Left lobe of liver (tissue), 2 donors: ENCODE measurements around the gene SMARCE1. TPM values are rescaled to one million over a fixed set of nuclear protein-coding genes. Genes with fewer than 3 reads are reported as not detected.
A peak's percentile ranks its signal among the peaks of the same experiment; 100 is the strongest.

Experiments
- ATAC-seq: fragments of 200-7000 bp; cut with Tn5 transposase; one replicate; pipeline ENCODE4 v1.9.1; 2020; ENCODE audit warnings: mild to moderate bottlenecking, moderate library complexity
- DNase-seq: peaks from one replicate; pipeline ENCODE4 v3.0.0-alpha.2; 2020; ENCODE audit warnings: low spot score
- total RNA-seq: library from RNA; stranded (reverse); gene quantifications from one replicate; pipeline ENCODE4 v1.2.1, GENCODE V29; 2021
- donor health status: DM: no; HTN: no; CAD: no; lungs with moderate emphysema.
- donor health status: DM: no; HTN: yes; CAD: no.

SMARCE1 gene
- total RNA-seq, 1 donor from 2014 or later, result 28.3 TPM

GRCh38 chr17:40646791-40647623 lies 611 bp downstream of the SMARCE1 start:
- DNase-seq (no peak), ATAC-seq (peak; percentile 26)

DNA sequence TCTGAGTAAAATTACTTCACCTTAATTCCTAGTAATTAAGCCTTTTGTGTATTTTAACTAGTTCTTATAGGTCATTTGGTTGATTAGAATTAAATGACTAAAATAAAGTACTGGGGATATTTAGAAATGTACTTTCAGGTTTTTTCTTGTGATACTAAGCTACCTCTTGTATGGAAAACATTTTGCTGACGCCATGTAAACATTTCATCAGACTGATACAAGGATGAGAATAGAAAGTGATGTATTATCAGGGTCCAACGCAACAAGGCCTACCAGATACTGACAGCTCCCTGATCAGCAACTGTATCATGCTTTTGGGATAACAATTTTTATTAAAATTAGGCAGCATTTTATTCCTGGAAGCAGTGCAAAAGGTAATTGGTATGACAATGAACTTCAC lies 1.7 kb downstream of the SMARCE1 start:
- ATAC-seq, result no peak
- DNase-seq, result no peak

DNA sequence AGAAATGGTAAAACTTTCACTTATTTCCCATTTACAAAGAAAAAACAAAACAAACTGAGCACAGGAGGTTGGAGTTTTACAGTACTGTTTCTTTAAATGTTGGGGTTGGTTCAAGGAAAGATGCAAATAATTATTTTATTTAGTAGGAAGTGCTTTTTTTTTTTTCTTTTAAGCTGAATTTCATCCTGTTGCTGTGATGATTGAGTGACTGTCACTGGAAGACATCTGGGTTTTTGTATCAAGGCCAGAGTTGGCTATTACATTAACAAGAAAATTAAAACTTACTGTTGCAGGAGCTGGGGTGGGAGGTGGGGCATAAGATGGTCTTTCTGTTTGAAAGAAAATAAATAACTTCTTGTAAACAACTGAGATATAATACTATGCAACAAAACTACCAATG lies 2.3 kb downstream of the SMARCE1 start:
- DNase-seq (no peak), ATAC-seq (no peak)

DNA sequence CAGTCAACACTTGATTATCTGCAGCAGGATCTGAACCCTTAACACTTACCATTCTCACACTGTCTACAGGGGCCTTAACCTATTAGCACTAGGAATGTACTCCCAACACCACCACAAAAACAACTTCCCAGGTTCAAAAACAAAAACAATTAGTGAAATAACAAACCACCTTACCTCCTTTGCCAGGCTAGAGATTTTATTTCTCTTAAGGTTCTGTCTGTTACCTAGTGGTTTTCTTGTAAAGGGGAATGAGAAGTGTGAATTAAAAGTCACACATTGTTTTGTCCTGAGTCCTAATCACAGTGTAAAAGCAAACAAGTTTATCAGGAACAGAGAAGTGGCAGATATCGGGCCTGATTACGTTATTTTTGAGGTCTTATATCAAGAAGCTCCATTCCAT lies 9.7 kb downstream of the SMARCE1 start:
- no peak for ATAC-seq
- no peak for DNase-seq

DNA sequence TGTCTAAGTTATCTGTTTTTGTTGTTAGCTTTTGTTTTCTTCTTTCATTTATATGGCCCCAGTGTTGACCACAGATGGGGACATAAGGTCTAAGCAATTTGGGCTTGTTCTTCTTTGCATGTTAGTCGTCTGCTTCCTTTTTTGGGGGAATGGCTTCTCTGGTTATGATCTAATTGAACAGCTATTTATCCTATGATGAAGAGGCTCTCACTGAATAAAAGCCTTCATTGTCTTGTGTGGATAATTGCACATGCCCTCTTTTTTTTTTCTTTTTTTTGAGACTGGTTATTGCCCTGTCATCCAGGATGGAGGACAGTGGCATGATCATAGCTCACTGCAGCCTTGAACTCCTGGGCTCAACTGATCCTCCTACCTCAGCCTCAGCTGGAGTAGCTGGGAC lies 13.7 kb downstream of the SMARCE1 start:
- ATAC-seq, result no peak
- no peak for DNase-seq

DNA sequence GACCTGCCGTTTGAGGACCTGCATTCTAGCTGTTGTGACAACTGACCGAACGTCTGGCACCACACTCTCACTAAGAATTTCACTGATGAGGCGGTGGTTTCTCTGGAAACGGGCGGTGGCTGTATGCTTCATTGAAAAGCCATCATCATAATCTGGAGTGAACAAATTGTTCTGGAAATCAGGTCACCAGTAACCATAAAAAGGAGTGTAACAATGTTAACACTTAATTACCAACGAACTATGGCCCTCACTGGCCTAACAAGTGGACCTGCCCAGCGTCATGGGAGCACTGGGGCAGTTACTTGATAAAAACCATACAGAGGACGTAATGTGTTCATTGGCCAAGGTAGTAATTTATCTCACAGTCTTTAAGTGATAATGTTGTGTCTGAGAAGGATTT lies 15.4 kb downstream of the SMARCE1 start:
- ATAC-seq (no peak), DNase-seq (no peak)

DNA sequence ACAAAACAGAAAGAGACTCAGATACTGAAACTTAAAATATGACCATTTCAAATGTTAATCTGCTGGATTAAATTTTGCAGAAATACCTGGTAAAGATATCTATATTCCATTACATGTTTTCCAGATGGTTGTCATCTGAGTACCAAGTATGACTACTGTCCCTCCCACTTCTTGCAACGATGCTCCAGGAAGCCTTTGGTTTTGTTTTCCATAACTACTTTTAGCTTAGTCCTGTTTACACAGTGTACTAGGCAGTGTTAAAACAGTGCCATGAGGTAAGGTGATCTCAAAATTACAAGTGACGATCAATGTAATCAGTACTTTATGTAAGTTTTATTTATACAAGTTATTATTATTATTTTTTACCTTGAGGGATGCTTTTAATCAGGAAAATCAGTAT lies 17.8 kb downstream of the SMARCE1 start:
- DNase-seq, result no peak
- no peak for ATAC-seq

DNA sequence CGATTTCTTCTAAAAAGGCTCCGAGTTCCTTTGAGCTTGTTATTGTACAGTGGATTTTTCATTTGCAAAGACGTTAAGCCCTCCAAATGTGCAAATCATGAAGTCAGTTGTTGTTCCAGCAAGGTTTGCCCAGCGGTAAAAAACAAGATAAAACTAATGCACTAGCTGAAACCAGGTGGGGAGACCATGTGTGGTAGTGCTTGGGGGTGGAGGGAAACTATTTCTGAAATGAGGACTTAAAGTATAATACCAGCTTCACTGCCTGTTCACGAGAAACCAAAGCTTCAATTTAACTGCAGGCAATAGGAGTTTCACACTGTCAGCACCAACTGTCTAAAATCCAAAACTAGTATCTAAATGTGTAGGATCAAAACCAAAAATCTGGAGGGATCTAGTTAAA lies 22.3 kb downstream of the SMARCE1 start:
- DNase-seq (no peak), ATAC-seq (no peak)

- DNase-seq (no peak), ATAC-seq (no peak)
Measured at GRCh38 chr17:40623419-40624210, 24.0 kb downstream of the SMARCE1 start.

GRCh38 chr17:40622509-40622928 lies 25.1 kb downstream of the SMARCE1 start:
- no peak for ATAC-seq
- DNase-seq, result no peak

GRCh38 chr17:40621578-40621977 lies 26.0 kb downstream of the SMARCE1 start:
- ATAC-seq (no peak), DNase-seq (no peak)

- no peak for ATAC-seq
- DNase-seq, result no peak
Measured at GRCh38 chr17:40621019-40621418, 26.6 kb downstream of the SMARCE1 start.

DNA sequence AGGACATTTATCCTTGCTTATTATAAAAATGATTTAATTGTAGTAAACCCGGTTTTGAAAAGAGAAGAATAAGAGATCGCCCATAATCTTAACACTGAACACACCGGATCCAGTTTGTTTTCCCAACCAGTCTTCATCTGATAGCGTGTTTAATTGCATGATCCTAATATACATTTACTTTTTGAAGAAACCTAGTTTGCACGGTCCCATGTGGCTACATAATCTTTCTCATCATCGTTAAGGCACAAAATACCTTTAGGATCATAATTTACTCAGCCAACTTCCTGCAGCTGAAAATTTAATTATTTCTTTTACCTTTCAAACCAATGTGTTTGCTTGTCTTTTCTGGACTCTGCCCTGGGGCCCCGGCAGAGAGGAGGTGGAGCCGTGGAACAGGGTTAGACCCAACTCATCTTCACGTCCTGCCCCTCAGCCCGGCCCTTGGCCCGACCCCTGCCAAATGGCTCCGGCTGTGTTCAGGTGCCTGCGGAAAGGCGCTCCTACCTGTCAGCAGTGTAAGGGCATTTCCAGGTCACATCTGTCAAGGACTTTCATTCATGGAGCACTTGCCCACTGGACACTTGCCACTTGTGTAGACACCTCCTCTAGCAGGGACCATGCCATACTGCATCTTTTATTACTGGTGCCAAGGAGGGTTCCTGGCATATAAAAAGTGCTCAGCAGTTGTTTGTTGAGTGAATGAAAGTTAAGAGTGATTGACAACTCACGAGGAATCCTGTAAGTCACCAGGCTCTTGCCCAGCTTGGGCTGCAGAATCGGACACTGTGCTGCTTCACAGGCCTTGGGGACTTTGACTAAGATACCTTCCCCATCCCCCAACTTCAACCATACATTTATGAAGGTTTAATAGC lies 28.6 kb downstream of the SMARCE1 start:
- DNase-seq, result peak; percentile 59

DNA sequence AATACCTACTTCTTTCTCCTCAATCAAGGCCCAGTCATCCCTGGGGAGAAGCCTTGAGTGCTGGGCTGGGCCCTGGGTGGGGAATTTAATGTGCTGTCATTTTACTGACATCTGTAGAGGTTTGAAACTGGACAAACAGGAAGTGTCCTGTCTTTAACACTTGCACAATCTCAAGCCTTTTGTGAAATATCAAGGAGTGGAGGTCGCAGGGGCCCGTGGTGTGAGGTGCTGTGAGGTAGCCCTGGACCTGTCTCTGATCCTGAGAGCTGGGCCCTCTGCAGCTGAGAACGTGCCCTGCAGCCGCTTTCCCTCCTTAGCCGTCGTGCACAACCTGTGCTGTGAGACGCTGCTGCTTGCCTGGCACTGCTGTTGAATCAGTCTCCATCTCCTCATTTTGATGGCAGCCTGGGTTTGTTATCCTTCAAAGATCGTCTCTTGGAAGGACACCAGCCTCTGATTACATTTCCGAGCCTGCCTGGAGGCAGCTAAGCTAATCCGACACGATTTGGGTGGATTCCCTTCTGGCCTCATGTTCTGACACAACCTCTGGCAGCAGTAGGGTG lies 29.9 kb downstream of the SMARCE1 start:
- no peak for DNase-seq
- ATAC-seq, result no peak

More for the DNA sequence above, 28.6 kb downstream of the SMARCE1 start:
- peak; percentile 65 for ATAC-seq

GRCh38 chr17:40616592-40616991 lies 31.0 kb downstream of the SMARCE1 start:
- no peak for ATAC-seq
- DNase-seq, result no peak

DNA sequence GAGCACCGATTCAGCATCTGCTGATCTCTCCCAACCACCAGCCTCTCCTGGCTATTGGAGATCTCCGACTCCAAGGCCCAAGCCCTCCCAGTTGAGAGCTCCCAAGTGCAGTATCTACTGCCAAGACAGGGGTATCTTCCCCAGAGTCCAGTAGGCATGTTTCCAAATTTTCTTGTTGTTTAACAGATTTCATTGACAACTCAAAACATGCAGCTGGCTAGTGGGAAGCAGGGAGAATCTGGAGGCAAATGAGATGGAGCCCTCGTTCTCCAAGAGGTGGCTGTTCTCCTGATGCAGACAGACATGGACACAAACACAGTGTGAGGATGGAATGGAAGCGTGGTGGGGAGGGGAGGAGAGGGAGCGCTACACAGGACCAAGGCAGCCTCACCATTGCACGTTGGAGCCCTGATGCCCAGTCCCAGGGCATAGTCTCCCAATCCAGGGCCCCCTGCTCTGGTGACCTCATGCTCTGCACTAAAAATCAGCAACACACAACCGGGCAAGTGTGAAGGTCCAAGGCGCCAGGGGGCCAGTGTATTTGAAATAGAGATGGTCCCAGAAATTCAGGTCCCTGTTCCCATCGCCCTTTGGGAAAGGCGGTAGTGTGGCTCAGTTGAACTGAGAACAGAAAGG lies 31.7 kb downstream of the SMARCE1 start:
- ATAC-seq (no peak), DNase-seq (no peak)

- DNase-seq (peak; percentile 74), ATAC-seq (peak; percentile 85)
Measured at GRCh38 chr17:40615068-40615840, 32.4 kb downstream of the SMARCE1 start.

DNA sequence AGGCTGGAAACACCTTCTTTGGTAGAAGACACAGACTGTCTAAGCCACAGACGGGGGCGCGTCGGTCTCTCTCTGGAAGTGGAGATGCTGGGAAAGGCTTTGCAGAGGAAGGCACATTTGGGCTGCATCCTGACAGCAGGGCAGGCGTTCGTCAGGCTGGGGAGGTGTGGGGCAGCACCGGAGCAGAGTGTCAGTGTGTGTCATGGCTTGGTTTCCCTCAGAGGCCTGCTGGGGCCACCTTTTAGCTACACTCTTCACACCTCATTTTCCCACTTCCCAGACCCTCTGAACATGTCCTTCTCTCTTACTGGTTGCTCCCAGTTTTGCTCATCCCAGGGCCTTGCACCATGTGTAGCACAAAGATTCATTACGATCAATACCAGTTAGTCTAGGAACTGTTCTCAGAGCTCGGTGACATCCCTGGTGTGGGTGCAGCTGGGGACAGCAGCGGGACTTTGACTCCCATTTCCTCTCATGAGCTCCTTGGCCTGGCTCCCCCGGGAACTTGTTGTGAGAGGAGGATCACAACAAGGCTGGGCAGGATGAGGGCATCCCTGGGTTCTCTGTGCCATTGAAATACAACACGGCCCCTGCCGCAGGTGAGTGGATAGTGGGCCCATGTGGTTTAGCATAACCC lies 33.1 kb downstream of the SMARCE1 start:
- DNase-seq (no peak), ATAC-seq (no peak)
